HEK293 (cell line): ENCODE data around the gene PRMT7.

Source experiments
- CTCF ChIA-PET: fragments of 350-600 bp; formaldehyde crosslinking; extraction: SDS; loops from one replicate; lab custom pipeline; 2021; ENCODE audit warnings: antibody characterized with exemption; lab: Yijun Ruan, JAX
- POLR2A ChIA-PET: fragments of 300-600 bp; formaldehyde crosslinking; extraction: SDS; loops from one replicate; lab custom pipeline; 2020; ENCODE audit warnings: antibody characterized with exemption, inconsistent platforms; lab: Yijun Ruan, JAX
- H3K27ac ChIP-seq: fragments of 200-500 bp; sonication (Bioruptor generic); 2 replicates; pipeline ENCODE4 v1.5.1; 2014; ENCODE audit warnings: low read depth, low read length, control low read depth, inconsistent platforms; ENCODE audit errors: extremely low read depth
- H3K36me3 ChIP-seq, 2 experiments: fragments of 200-500 bp in 1 of 2; sonication (Bioruptor generic) in 1 of 2; 1 replicate in 1 of 2; 2 replicates in 1 of 2; pipeline ENCODE4 v1.5.1; 2014 to 2017; ENCODE audit warnings: inconsistent platforms in 2 of 2, low read length in 2 of 2; ENCODE audit not compliant: control insufficient read depth in 2 of 2, insufficient read depth in 1 of 2
- H3K4me1 ChIP-seq: fragments of 200-500 bp; sonication (Bioruptor generic); 2 replicates; pipeline ENCODE4 v1.5.1; 2014; ENCODE audit warnings: mild to moderate bottlenecking, low read length, inconsistent platforms; ENCODE audit not compliant: control insufficient read depth, insufficient read depth
- H3K4me3 ChIP-seq: 2 replicates; pipeline ENCODE4 v1.5.1; 2011; ENCODE audit warnings: low read depth, mild to moderate bottlenecking, control low read depth, low read length, moderate library complexity
- H3K9me3 ChIP-seq: fragments of 200-500 bp; sonication (Bioruptor generic); 2 replicates; pipeline ENCODE4 v1.5.1; 2014; ENCODE audit warnings: low read depth, low read length, inconsistent platforms; ENCODE audit not compliant: control insufficient read depth, insufficient read depth
- PRDM1 ChIP-seq: fragments of 450-650 bp; formaldehyde crosslinking; IDR thresholded peaks from 2 replicates; pipeline ENCODE4; 2016; ENCODE audit warnings: missing biosample characterization, missing genetic modification characterization
- SCRT1 ChIP-seq: fragments of 450-650 bp; formaldehyde crosslinking; IDR thresholded peaks from 2 replicates; pipeline ENCODE4 v1.5.1; 2016; ENCODE audit warnings: missing biosample characterization, missing genetic modification characterization, borderline replicate concordance
- SP2 ChIP-seq: fragments of 450-650 bp; formaldehyde crosslinking; IDR thresholded peaks from 2 replicates; pipeline ENCODE4 v1.5.1; 2016; ENCODE audit warnings: missing biosample characterization, missing genetic modification characterization
- SP3 ChIP-seq: fragments of 450-650 bp; formaldehyde crosslinking; IDR thresholded peaks from 2 replicates; pipeline ENCODE4 v1.5.1; 2016; ENCODE audit warnings: missing biosample characterization, missing genetic modification characterization
- ZBTB8A ChIP-seq: fragments of 450-650 bp; formaldehyde crosslinking; IDR thresholded peaks from 2 replicates; pipeline ENCODE4 v1.5.1; 2016; ENCODE audit warnings: missing biosample characterization, missing genetic modification characterization
- ZFHX2 ChIP-seq: fragments of 450-650 bp; formaldehyde crosslinking; conservative IDR thresholded peaks from 2 replicates; pipeline ENCODE4 v1.5.1; 2016; ENCODE audit warnings: missing biosample characterization, missing genetic modification characterization
- ZNF114 ChIP-seq: fragments of 450-650 bp; formaldehyde crosslinking; IDR thresholded peaks from 2 replicates; pipeline ENCODE4 v1.5.0; 2017; ENCODE audit warnings: missing biosample characterization, missing genetic modification characterization
- ZNF214 ChIP-seq: fragments of 450-650 bp; formaldehyde crosslinking; IDR thresholded peaks from 2 replicates; pipeline ENCODE4 v1.5.1; 2017; ENCODE audit warnings: missing biosample characterization, mild to moderate bottlenecking, missing genetic modification characterization, borderline replicate concordance
- ZNF292 ChIP-seq: fragments of 450-650 bp; formaldehyde crosslinking; IDR thresholded peaks from 2 replicates; pipeline ENCODE4 v1.5.1; 2016; ENCODE audit warnings: low read depth, missing biosample characterization, missing genetic modification characterization, borderline replicate concordance
- ZNF341 ChIP-seq: fragments of 450-650 bp; formaldehyde crosslinking; IDR thresholded peaks from 2 replicates; pipeline ENCODE4; 2016; ENCODE audit warnings: low read depth, missing biosample characterization, missing genetic modification characterization
- ZNF398 ChIP-seq: fragments of 450-650 bp; formaldehyde crosslinking; IDR thresholded peaks from 2 replicates; pipeline ENCODE4 v1.5.1; 2017; ENCODE audit warnings: missing biosample characterization, missing genetic modification characterization
- ZNF426 ChIP-seq: fragments of 450-650 bp; formaldehyde crosslinking; IDR thresholded peaks from 2 replicates; pipeline ENCODE4 v1.5.1; 2017; ENCODE audit warnings: missing biosample characterization, missing genetic modification characterization, mild to moderate bottlenecking, inconsistent platforms, moderate library complexity
- ZNF433 ChIP-seq: fragments of 450-650 bp; formaldehyde crosslinking; IDR thresholded peaks from 2 replicates; pipeline ENCODE4 v1.5.1; 2016; ENCODE audit warnings: missing biosample characterization, missing genetic modification characterization, low read depth
- ZNF521 ChIP-seq: fragments of 450-650 bp; formaldehyde crosslinking; IDR thresholded peaks from 2 replicates; pipeline ENCODE4 v1.5.1; 2017; ENCODE audit warnings: missing biosample characterization, mild to moderate bottlenecking, missing genetic modification characterization
- ZNF610 ChIP-seq: fragments of 450-650 bp; formaldehyde crosslinking; IDR thresholded peaks from 2 replicates; pipeline ENCODE4 v1.5.1; 2016; ENCODE audit warnings: missing biosample characterization, missing genetic modification characterization, borderline replicate concordance
- ZNF629 ChIP-seq: fragments of 450-650 bp; formaldehyde crosslinking; IDR thresholded peaks from 2 replicates; pipeline ENCODE4 v1.5.1; 2017; ENCODE audit warnings: missing biosample characterization, missing genetic modification characterization
- ZNF747 ChIP-seq: fragments of 450-650 bp; formaldehyde crosslinking; IDR thresholded peaks from 2 replicates; pipeline ENCODE4 v1.5.1; 2016; ENCODE audit warnings: missing biosample characterization, missing genetic modification characterization
- ZNF777 ChIP-seq: fragments of 450-650 bp; formaldehyde crosslinking; IDR thresholded peaks from 2 replicates; pipeline ENCODE4 v1.5.1; 2017; ENCODE audit warnings: missing biosample characterization, missing genetic modification characterization, borderline replicate concordance
- ZSCAN16 ChIP-seq: fragments of 450-650 bp; formaldehyde crosslinking; IDR thresholded peaks from 2 replicates; pipeline ENCODE4 v1.5.1; 2016; ENCODE audit warnings: missing biosample characterization, missing genetic modification characterization
- ZSCAN18 ChIP-seq: fragments of 450-650 bp; formaldehyde crosslinking; IDR thresholded peaks from 2 replicates; pipeline ENCODE4 v1.5.1; 2016; ENCODE audit warnings: missing biosample characterization, missing genetic modification characterization
- TF ChIP-seq, protein P1 (sequence below): fragments of 450-650 bp; formaldehyde crosslinking; IDR thresholded peaks from 2 replicates; pipeline ENCODE4 v1.5.1; 2016; ENCODE audit warnings: missing biosample characterization, missing genetic modification characterization
- TF ChIP-seq, protein P2 (sequence below): fragments of 450-650 bp; formaldehyde crosslinking; IDR thresholded peaks from 2 replicates; pipeline ENCODE4 v1.5.1; 2016; ENCODE audit warnings: missing biosample characterization, missing genetic modification characterization

Gene PRMT7

GRCh38 chr16:68371706-68372380 lies 61.0 kb downstream of the PRMT7 start (continued):
- TF ChIP-seq ZNF398 (tag by site-specific recombination), result no peak
- no peak for TF ChIP-seq SP2
- no peak for TF ChIP-seq ZNF433 (tag by site-specific recombination)
- no peak for TF ChIP-seq ZNF341 (tag by site-specific recombination)
- TF ChIP-seq ZNF747, result no peak
- no peak for TF ChIP-seq ZBTB8A (tag by site-specific recombination)
- no peak for TF ChIP-seq ZNF777 (tag by site-specific recombination)
- no peak for TF ChIP-seq SCRT1 (tag by site-specific recombination)
- TF ChIP-seq ZNF521 (tag by site-specific recombination), result no peak
- TF ChIP-seq, protein P1, sequence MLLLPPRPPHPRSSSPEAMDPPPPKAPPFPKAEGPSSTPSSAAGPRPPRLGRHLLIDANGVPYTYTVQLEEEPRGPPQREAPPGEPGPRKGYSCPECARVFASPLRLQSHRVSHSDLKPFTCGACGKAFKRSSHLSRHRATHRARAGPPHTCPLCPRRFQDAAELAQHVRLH, result no peak
- TF ChIP-seq, all 188 proteins: peak for 0

- TF ChIP-seq ZNF426 (tag by site-specific recombination) (no peak), PRDM1 (tag by site-specific recombination) (no peak), ZNF214 (tag by site-specific recombination) (no peak), SP3 (tag by site-specific recombination) (no peak), ZSCAN18 (tag by site-specific recombination) (no peak), ZNF292 (tag by site-specific recombination) (no peak), ZNF114 (no peak), ZFHX2 (tag by site-specific recombination) (no peak), ZSCAN16 (tag by site-specific recombination) (no peak), ZNF610 (tag by site-specific recombination) (no peak), ZNF629 (no peak)
- TF ChIP-seq, protein P2, sequence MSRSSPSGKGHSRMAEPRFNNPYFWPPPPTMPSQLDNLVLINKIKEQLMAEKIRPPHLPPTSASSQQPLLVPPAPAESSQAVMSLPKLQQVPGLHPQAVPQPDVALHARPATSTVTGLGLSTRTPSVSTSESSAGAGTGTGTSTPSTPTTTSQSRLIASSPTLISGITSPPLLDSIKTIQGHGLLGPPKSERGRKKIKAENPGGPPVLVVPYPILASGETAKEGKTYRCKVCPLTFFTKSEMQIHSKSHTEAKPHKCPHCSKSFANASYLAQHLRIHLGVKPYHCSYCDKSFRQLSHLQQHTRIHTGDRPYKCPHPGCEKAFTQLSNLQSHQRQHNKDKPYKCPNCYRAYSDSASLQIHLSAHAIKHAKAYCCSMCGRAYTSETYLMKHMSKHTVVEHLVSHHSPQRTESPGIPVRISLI (tag by site-specific recombination), result no peak
- no peak overlapping the region for H3K4me3 ChIP-seq
- H3K36me3 ChIP-seq, result no peaks in the 10 kb centered on the region
- no peaks in the 10 kb centered on the region for H3K4me1 ChIP-seq
- no peaks in the 10 kb centered on the region for H3K9me3 ChIP-seq
- H3K27ac ChIP-seq, result no peak overlapping the region
- POLR2A ChIA-PET, result no interaction called here
- CTCF ChIA-PET, result interaction anchor here (0.7 to 1.4 kb wide), 3 partner anchors 8 to 108 kb away, joined by 3 to 4 read pairs (median 3); partner anchors contain the start of gene SLC7A6
Measured at GRCh38 chr16:68372381-68372720, 61.5 kb downstream of the PRMT7 start.
